K562 (cell line): Measurements from ENCODE around the gene PROK1. TPM values are rescaled to one million over a fixed set of nuclear protein-coding genes. Genes with fewer than 3 reads are reported as not detected.

Source experiments
- ATAC-seq: fragments of 200-7000 bp; cut with Tn5 transposase; 3 replicates; pipeline ENCODE4 v1.9.1; 2020; ENCODE audit warnings: moderate library complexity
- BruUV-seq: library from RNA; stranded (reverse); fragments of 400-500 nt; replicated peaks from 2 replicates; lab custom pipeline; 2021; lab: Mats Ljungman, UMichigan
- CTCF ChIA-PET: fragments of 300-600 bp; formaldehyde crosslinking; extraction: SDS; loops from one replicate; lab custom pipeline; 2021; ENCODE audit warnings: low intra/inter-chr PET ratio; lab: Yijun Ruan, JAX
- POLR2A ChIA-PET: fragments of 300-600, 350-650 bp; sonication (Branson Sonifier 250); formaldehyde crosslinking; extraction: SDS; loops from one replicate; lab custom pipeline; 2021; ENCODE audit warnings: antibody characterized with exemption, inconsistent platforms; lab: Yijun Ruan, JAX
- DNase-seq, 4 experiments: peaks; one replicate each; pipeline versions ENCODE4 v3.0.0 to v3.0.0-alpha.2; 2011 to 2018; ENCODE audit warnings: low spot score in 3 of 4, mixed read lengths in 3 of 4; ENCODE audit errors: extremely low read depth in 1 of 4
- FAIRE-seq: peaks from 2 replicates; lab custom pipeline; 2011; peaks lifted over from hg19 to GRCh38; lab: Jason Lieb, UNC
- H2AFZ ChIP-seq: 2 replicates; pipeline ENCODE4 v1.6.0; 2011; ENCODE audit warnings: low read depth, low read length, control low read depth, inconsistent platforms
- H3K27ac ChIP-seq: fragments of 200-600 bp; 3 replicates; pipeline ENCODE4 v1.8.0; 2011; ENCODE audit warnings: low read depth, mild to moderate bottlenecking, control low read depth, inconsistent platforms, low read length, moderate library complexity, mixed read lengths; ENCODE audit errors: extremely low read depth
- H3K27me3 ChIP-seq, 2 experiments: fragments of 300-600 bp in 1 of 2; 2 replicates in 1 of 2; 3 replicates in 1 of 2; pipeline versions ENCODE4 v1.6.0 to v1.8.0; 2011; ENCODE audit warnings: inconsistent platforms in 2 of 2, low read length in 2 of 2, mild to moderate bottlenecking in 1 of 2, mixed read lengths in 1 of 2, moderate library complexity in 1 of 2; ENCODE audit not compliant: control insufficient read depth in 2 of 2, insufficient read depth in 2 of 2
- H3K36me3 ChIP-seq: fragments of 300-600 bp; 3 replicates; pipeline ENCODE4 v1.8.0; 2011; ENCODE audit warnings: mild to moderate bottlenecking, low read length, inconsistent platforms; ENCODE audit not compliant: control insufficient read depth, insufficient read depth
- H3K4me1 ChIP-seq, 2 experiments: fragments of 200-600 bp in 1 of 2; replicated peaks in 1 of 2; 2 replicates in 1 of 2; 3 replicates in 1 of 2; pipeline versions ENCODE4 v1.5.1 to v1.8.0; 2011; ENCODE audit warnings: inconsistent platforms in 2 of 2, low read length in 2 of 2, mild to moderate bottlenecking in 1 of 2, mixed read lengths in 1 of 2, moderate library complexity in 1 of 2; ENCODE audit not compliant: control insufficient read depth in 2 of 2, insufficient read depth in 2 of 2
- H3K4me2 ChIP-seq: 2 replicates; pipeline ENCODE4 v1.6.1; 2011; ENCODE audit warnings: low read length, control low read depth, inconsistent platforms, mixed read lengths; ENCODE audit not compliant: insufficient read depth
- H3K4me3 ChIP-seq: fragments of 200-600 bp; sonication (generic), shearing (Covaris generic); 2 replicates; pipeline ENCODE4 v1.5.1; 2016; ENCODE audit warnings: control low read depth, inconsistent platforms
- H3K79me2 ChIP-seq: fragments of 200-600 bp; 3 replicates; pipeline ENCODE4 v1.8.0; 2011; ENCODE audit warnings: low read length, inconsistent platforms; ENCODE audit not compliant: control insufficient read depth, insufficient read depth
- H3K9ac ChIP-seq, 2 experiments: 2 replicates each; pipeline versions ENCODE4 v1.6.0 to v1.6.1; 2011; ENCODE audit warnings: low read depth in 2 of 2, low read length in 2 of 2, control low read depth in 1 of 2, inconsistent platforms in 1 of 2, mild to moderate bottlenecking in 1 of 2, mixed read lengths in 1 of 2; ENCODE audit not compliant: insufficient read depth in 1 of 2
- H3K9me1 ChIP-seq: one replicate; pipeline ENCODE4 v1.6.0; 2011; ENCODE audit warnings: inconsistent platforms, mild to moderate bottlenecking, low read length, moderate library complexity; ENCODE audit not compliant: control insufficient read depth, insufficient read depth
- H3K9me3 ChIP-seq: replicated peaks from 2 replicates; pipeline ENCODE4 v1.5.1; 2011; ENCODE audit warnings: low read depth, low read length, inconsistent platforms; ENCODE audit not compliant: control insufficient read depth, insufficient read depth
- H4K20me1 ChIP-seq: replicated peaks from 2 replicates; pipeline ENCODE4 v1.6.1; 2011; ENCODE audit warnings: low read length, inconsistent platforms, mixed read lengths; ENCODE audit not compliant: control insufficient read depth, insufficient read depth
- CTCF ChIP-seq, 3 experiments: IDR thresholded peaks in 2 of 3; conservative IDR thresholded peaks in 1 of 3; 2 replicates each; pipeline ENCODE4 v1.5.1; 2011 to 2012; ENCODE audit warnings: low read length in 3 of 3, mild to moderate bottlenecking in 3 of 3, control low read depth in 2 of 3, improper control_type of control experiment in 1 of 3, inconsistent platforms in 1 of 3, low read depth in 1 of 3, mixed read lengths in 1 of 3, moderate library complexity in 1 of 3; ENCODE audit not compliant: insufficient read depth in 2 of 3
- DEAF1 ChIP-seq: fragments of 450-650 bp; formaldehyde crosslinking; IDR thresholded peaks from 2 replicates; pipeline ENCODE4 v1.4.0; 2020; ENCODE audit warnings: mild to moderate bottlenecking, moderate library complexity
- MAFK ChIP-seq: IDR thresholded peaks from 2 replicates; pipeline ENCODE4 v1.6.1; 2011; ENCODE audit warnings: low read length, improper control_type of control experiment
- PCBP2 ChIP-seq: fragments of 200-400 bp; formaldehyde crosslinking; IDR thresholded peaks from 2 replicates; pipeline ENCODE4 v1.6.1; 2018; ENCODE audit warnings: low read length, low read depth, mild to moderate bottlenecking, moderate library complexity; ENCODE audit not compliant: poor library complexity, severe bottlenecking
- TCFL5 ChIP-seq: fragments of 250-450 bp; sonication (Bioruptor Pico); conservative IDR thresholded peaks from 2 replicates; pipeline ENCODE4 v1.6.1; 2021; ENCODE audit warnings: mild to moderate bottlenecking, moderate library complexity, matching md5 sums
- ZFX ChIP-seq: sonication (generic); formaldehyde crosslinking; IDR thresholded peaks from 2 replicates; pipeline ENCODE4 v1.8.0; 2022; ENCODE audit warnings: mild to moderate bottlenecking, missing genetic modification reagents, moderate library complexity
- ZNF253 ChIP-seq: fragments of 250-450 bp; sonication (Bioruptor Pico); conservative IDR thresholded peaks from 2 replicates; pipeline ENCODE4 v1.6.1; 2021; ENCODE audit warnings: mild to moderate bottlenecking
- WGBS: fragments of 100-300 bp; shearing (Covaris generic); methylation state at CpG from one replicate; pipeline ENCODE4 v1.1.6; 2016; ENCODE audit warnings: low coverage, mixed read lengths; ENCODE audit not compliant: insufficient coverage; ENCODE audit errors: missing lambda C conversion rate; 5-methylcytosine and 5-hydroxymethylcytosine counted together
- in situ Hi-C: fragments of 300-500 bp; cut with MboI; formaldehyde crosslinking; loops from 4 replicates; pipeline ENCODE4 v1.15.0; 2018; ENCODE audit warnings: inconsistent platforms, mixed read lengths
- intact Hi-C: fragments of 100-400 bp; cut with micrococcal nuclease; formaldehyde crosslinking; loops from 2 replicates; pipeline ENCODE4 v1.14.2; 2022
- polyA plus RNA-seq, 8 experiments: library from polyadenylated mRNA; depleted of rRNA in 4 of 8; stranded (reverse) in 5 of 8; unstranded in 3 of 8; fragments of >200 nt; fragmentation: Nextera tagmentation in 2 of 8; fragmentation: Illumina TruSeq in 1 of 8; extraction: Ambion mirVana in 2 of 8; extraction: Trizol in 1 of 8; gene quantifications; 2 replicates each; pipeline versions ENCODE4 v1.2.1 to v1.2.3, GENCODE V29; 2011 to 2014; ENCODE audit warnings: inconsistent platforms in 1 of 8, missing spikeins in 1 of 8
- total RNA-seq, 7 experiments: library from RNA; depleted of rRNA in 6 of 7; stranded (reverse); fragments of >200 nt in 6 of 7; fragmentation: Illumina TruSeq in 2 of 7; extraction: Trizol in 2 of 7; gene quantifications; 2 replicates each; pipeline versions ENCODE4 v1.2.1 to v1.2.3, GENCODE V29; 2011 to 2021; ENCODE audit warnings: low replicate concordance in 1 of 7

PROK1 gene
- total and polyA plus RNA-seq, 9 of the 15 experiments (the other 6 are each of a cell fraction or from before 2014, with no cell fraction given): 0.15 TPM; not detected in 8

DNA sequence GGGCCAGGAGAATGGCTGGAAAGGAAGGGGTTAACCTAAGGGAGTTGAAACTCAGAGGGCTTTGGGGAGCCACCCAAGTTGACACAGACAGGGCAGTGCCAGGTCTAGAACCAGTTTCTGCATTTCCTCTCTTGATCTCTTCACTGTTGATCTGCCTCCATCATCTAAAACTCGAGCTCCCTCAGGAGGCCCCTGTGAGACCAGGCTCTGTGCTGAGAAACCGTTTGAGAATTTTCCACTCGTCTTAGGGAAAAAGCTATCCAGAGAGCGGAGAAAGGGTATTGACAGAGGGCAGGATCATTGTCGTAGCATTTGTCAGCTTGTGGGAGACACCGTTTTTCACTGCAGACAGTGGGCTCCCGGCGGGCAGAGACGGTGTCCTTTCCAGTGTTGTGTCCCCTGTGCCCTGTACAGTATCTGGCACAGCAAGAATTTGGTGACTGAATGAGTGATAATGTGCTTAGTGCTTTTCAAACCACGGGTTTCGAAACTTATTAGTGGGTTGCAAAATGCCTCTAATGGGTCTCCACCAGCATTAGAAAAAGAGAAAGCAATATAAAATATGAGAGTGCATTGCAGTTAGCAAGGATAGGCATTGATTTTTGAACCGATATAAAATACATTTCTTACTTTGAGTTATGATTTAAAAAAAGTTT is 31.1 kb downstream of the PROK1 start:
- FAIRE-seq: no peak
- ChIA-PET CTCF (no interaction called here), POLR2A (interaction anchor here (0.6 to 1.1 kb wide), 4 partner anchors 22 to 253 kb away, joined by 3 to 4 read pairs (median 3); no protein-coding TSS in a partner anchor)
- in situ Hi-C loops (no loop called here), intact Hi-C loops (no loop called here)
- no peak for ATAC-seq
- H2AFZ ChIP-seq: no peak overlapping the region
- H3K36me3 ChIP-seq: no peaks in the 10 kb centered on the region
- TF ChIP-seq MAFK: no peak
- TF ChIP-seq PCBP2: no peak
- no peak for TF ChIP-seq ZNF253 (CRISPR knock-in tag)
- no peak for TF ChIP-seq TCFL5 (CRISPR knock-in tag)
- 0 out of 6 replicates have a peak, but pooled peaks of 1 of the 3 experiments have one; percentile 11 for TF ChIP-seq CTCF (IDR thresholded peaks at IDR 0.05 in 2 of 3, conservative IDR thresholded peaks at IDR 0.05 in 1 of 3; ENCODE audit: insufficient read depth in 2 of 3, low read depth in 1 of 3, low read length in 3 of 3)
- TF ChIP-seq DEAF1 (CRISPR knock-in tag): no peak
- no peak for TF ChIP-seq ZFX (CRISPR knock-in tag)
- H3K9me3 ChIP-seq: no peaks in the 10 kb centered on the region
- H3K9me1 ChIP-seq: no peaks in the 10 kb centered on the region
- no peak overlapping the region for H3K4me3 ChIP-seq
- no peak overlapping the region for H3K9ac ChIP-seq
- peaks cover 14% of the 10 kb centered on the region; the same call in 1 of the 2 replicates for H4K20me1 ChIP-seq
- BruUV-seq: no TSS peak
- H3K4me1 ChIP-seq: peaks cover 0 to 7% of the 10 kb centered on the region in 2 experiments; a peak in 3 of 5 replicates
- no peak overlapping the region for H3K27ac ChIP-seq
- peaks cover 26 to 76% of the 10 kb centered on the region in 2 experiments for H3K27me3 ChIP-seq
- no peaks in the 10 kb centered on the region for H3K79me2 ChIP-seq
- H3K4me2 ChIP-seq: no peak overlapping the region
- under 1% methylated on average over 12 of the region's 12 CpGs for WGBS
- DNase-seq: no peak
